H1 (cell line): ENCODE results near the gene OTUD1. TPM values are rescaled to one million over a fixed set of nuclear protein-coding genes. Genes with fewer than 3 reads are reported as not detected.
"Not testable (repeated sequence)": the region's sequence is repeated elsewhere in the genome, so short reads cannot be mapped to it uniquely, and the experiment has no call there.

ENCODE experiments used
- CTCF ChIA-PET: fragments of 300-600 bp; sonication (Branson Sonifier 250); formaldehyde crosslinking; loops from one replicate; lab custom pipeline; 2021; ENCODE audit not compliant: partially characterized antibody; lab: Charles Lee
- POLR2A ChIA-PET: fragments of 300-600 bp; sonication (Branson Sonifier 250); formaldehyde crosslinking; loops from one replicate; lab custom pipeline; 2021; ENCODE audit warnings: inconsistent platforms; ENCODE audit not compliant: partially characterized antibody; lab: Charles Lee
- DNase-seq, 2 experiments: peaks; one replicate each; pipeline versions ENCODE4 v3.0.0 to v3.0.0-alpha.2; 2010 to 2022; ENCODE audit warnings: low spot score in 2 of 2, low read depth in 1 of 2, mixed read lengths in 1 of 2
- FAIRE-seq: peaks from 2 replicates; lab custom pipeline; 2011; peaks lifted over from hg19 to GRCh38; lab: Jason Lieb, UNC
- H2AFZ ChIP-seq: 2 replicates; pipeline ENCODE4 v1.8.1; 2012; ENCODE audit warnings: low read length, inconsistent platforms
- H2AK5ac ChIP-seq: 2 replicates; pipeline ENCODE4 v1.6.1; 2013; ENCODE audit warnings: low read depth, low read length
- H2BK120ac ChIP-seq: replicated peaks from 2 replicates; pipeline ENCODE3; 2013; ENCODE audit warnings: low read depth, low read length, inconsistent platforms
- H2BK12ac ChIP-seq: 2 replicates; pipeline ENCODE4 v1.6.1; 2013; ENCODE audit warnings: low read depth, low read length
- H2BK15ac ChIP-seq: 2 replicates; pipeline ENCODE4 v1.6.1; 2013; ENCODE audit warnings: low read length
- H2BK20ac ChIP-seq: 2 replicates; pipeline ENCODE4 v1.6.1; 2013; ENCODE audit warnings: low read length
- H2BK5ac ChIP-seq: 2 replicates; pipeline ENCODE4 v1.6.1; 2013; ENCODE audit warnings: low read depth, low read length
- H3K14ac ChIP-seq: 2 replicates; pipeline ENCODE4 v1.6.1; 2013; ENCODE audit warnings: inconsistent platforms; ENCODE audit not compliant: insufficient read length
- H3K18ac ChIP-seq: 2 replicates; pipeline ENCODE4 v1.6.1; 2013; ENCODE audit warnings: low read length; ENCODE audit errors: extremely low read depth
- H3K23ac ChIP-seq: 2 replicates; pipeline ENCODE4 v1.6.1; 2013; ENCODE audit warnings: inconsistent platforms; ENCODE audit not compliant: insufficient read length
- H3K23me2 ChIP-seq: 2 replicates; pipeline ENCODE4 v1.6.1; 2013; ENCODE audit warnings: low read depth, low read length
- H3K27ac ChIP-seq: 2 replicates; pipeline ENCODE4 v1.6.1; 2011; ENCODE audit warnings: low read depth, low read length, inconsistent platforms
- H3K27me3 ChIP-seq, 4 experiments: replicated peaks in 1 of 4; 1 replicate in 1 of 4; 2 replicates in 3 of 4; pipeline versions ENCODE4 v1.6.1 to v1.8.1; 2011 to 2013; ENCODE audit warnings: low read length in 3 of 4, mild to moderate bottlenecking in 3 of 4, inconsistent platforms in 2 of 4, mixed read lengths in 2 of 4, moderate library complexity in 1 of 4; ENCODE audit not compliant: control insufficient read depth in 3 of 4, insufficient read depth in 3 of 4; ENCODE audit errors: extremely low read depth in 1 of 4
- H3K36me3 ChIP-seq, 4 experiments: 2 replicates each; pipeline versions ENCODE4 v1.6.1 to v1.8.1; 2011 to 2013; ENCODE audit warnings: mild to moderate bottlenecking in 4 of 4, low read length in 3 of 4, moderate library complexity in 2 of 4, control low read depth in 1 of 4, inconsistent platforms in 1 of 4; ENCODE audit not compliant: insufficient read depth in 4 of 4, control insufficient read depth in 2 of 4
- H3K4ac ChIP-seq: replicated peaks from 2 replicates; pipeline ENCODE3; 2013; ENCODE audit warnings: low read length, low read depth, mixed read lengths, inconsistent platforms; ENCODE audit not compliant: insufficient read length
- H3K4me1 ChIP-seq, 4 experiments: replicated peaks in 1 of 4; 1 replicate in 1 of 4; 2 replicates in 3 of 4; pipeline versions ENCODE4 v1.6.1 to v1.8.1; 2011 to 2013; ENCODE audit warnings: low read length in 3 of 4, inconsistent platforms in 2 of 4, mixed read lengths in 1 of 4; ENCODE audit not compliant: insufficient read depth in 4 of 4, control insufficient read depth in 3 of 4
- H3K4me2 ChIP-seq, 2 experiments: 2 replicates each; pipeline versions ENCODE4 v1.6.1 to v1.8.1; 2011 to 2013; ENCODE audit warnings: low read depth in 2 of 2, low read length in 2 of 2, control low read depth in 1 of 2, inconsistent platforms in 1 of 2, mild to moderate bottlenecking in 1 of 2; ENCODE audit not compliant: insufficient read depth in 1 of 2
- H3K4me3 ChIP-seq, 4 experiments: fragments of 200-600, 300-600 bp in 1 of 4; sonication (generic), shearing (Covaris generic), sonication (Bioruptor Twin) in 1 of 4; 2 replicates each; pipeline versions ENCODE4 v1.5.1 to v1.8.1; 2011 to 2016; ENCODE audit warnings: low read length in 4 of 4, low read depth in 3 of 4, control low read depth in 2 of 4, inconsistent platforms in 2 of 4, mild to moderate bottlenecking in 2 of 4, mixed read lengths in 1 of 4, moderate library complexity in 1 of 4; ENCODE audit not compliant: insufficient read depth in 2 of 4; ENCODE audit errors: extremely low read depth in 1 of 4
- H3K56ac ChIP-seq: replicated peaks from 2 replicates; pipeline ENCODE3; 2013; ENCODE audit warnings: low read depth, mild to moderate bottlenecking, mixed read lengths, low read length, inconsistent platforms; ENCODE audit not compliant: insufficient read length
- H3K79me1 ChIP-seq: 2 replicates; pipeline ENCODE4 v1.6.1; 2013; ENCODE audit warnings: low read depth, low read length, control low read depth
- H3K79me2 ChIP-seq, 2 experiments: 2 replicates each; pipeline versions ENCODE4 v1.6.1 to v1.8.1; 2012 to 2013; ENCODE audit warnings: low read length in 2 of 2, mild to moderate bottlenecking in 2 of 2, inconsistent platforms in 1 of 2; ENCODE audit not compliant: insufficient read depth in 2 of 2, control insufficient read depth in 1 of 2
- H3K9ac ChIP-seq, 4 experiments: replicated peaks in 1 of 4; 1 replicate in 1 of 4; 2 replicates in 3 of 4; pipeline versions ENCODE4 v1.6.1 to v1.8.1; 2011 to 2013; ENCODE audit warnings: low read depth in 3 of 4, low read length in 3 of 4, control low read depth in 2 of 4, mild to moderate bottlenecking in 2 of 4, moderate library complexity in 2 of 4, inconsistent platforms in 1 of 4; ENCODE audit errors: extremely low read depth in 1 of 4
- H3K9me3 ChIP-seq, 2 experiments: 2 replicates each; pipeline versions ENCODE4 v1.6.1 to v1.8.1; 2012 to 2013; ENCODE audit warnings: mild to moderate bottlenecking in 2 of 2, moderate library complexity in 2 of 2, control low read depth in 1 of 2, inconsistent platforms in 1 of 2, low read depth in 1 of 2, low read length in 1 of 2, mixed read lengths in 1 of 2; ENCODE audit not compliant: insufficient read depth in 2 of 2
- H4K20me1 ChIP-seq, 2 experiments: replicated peaks in 1 of 2; 2 replicates each; pipeline versions ENCODE3 to v1.8.1; 2011 to 2013; ENCODE audit warnings: inconsistent platforms in 2 of 2, low read length in 2 of 2, mild to moderate bottlenecking in 1 of 2; ENCODE audit not compliant: insufficient read depth in 2 of 2, control insufficient read depth in 1 of 2
- H4K5ac ChIP-seq: 2 replicates; pipeline ENCODE4 v1.6.1; 2013; ENCODE audit warnings: low read length, low read depth, mixed read lengths, inconsistent platforms; ENCODE audit not compliant: insufficient read length
- H4K8ac ChIP-seq: 2 replicates; pipeline ENCODE4 v1.8.0; 2013; ENCODE audit warnings: mild to moderate bottlenecking, moderate library complexity, low read length, inconsistent platforms; ENCODE audit not compliant: insufficient read depth; ENCODE audit errors: extremely low read depth
- H4K91ac ChIP-seq: replicated peaks from 2 replicates; pipeline ENCODE3; 2013; ENCODE audit warnings: low read length, mixed read lengths, inconsistent platforms; ENCODE audit not compliant: insufficient read length
- CBX5 ChIP-seq: fragments of 300-800, 300-1000 bp; sonication (generic); IDR thresholded peaks from 2 replicates; pipeline ENCODE4 v1.7.1; 2016; ENCODE audit warnings: antibody characterized with exemption, low read length, low read depth
- HDAC2 ChIP-seq, 2 experiments: fragments of 300-600 bp in 1 of 2; sonication (generic) in 1 of 2; IDR thresholded peaks; 2 replicates each; pipeline ENCODE4 v1.6.1; 2011 to 2012; ENCODE audit warnings: low read depth in 2 of 2, low read length in 2 of 2, mild to moderate bottlenecking in 2 of 2, moderate library complexity in 2 of 2, borderline replicate concordance in 1 of 2, inconsistent platforms in 1 of 2
- NRF1 ChIP-seq: IDR thresholded peaks from 2 replicates; pipeline ENCODE4 v1.6.1; 2011; ENCODE audit warnings: mild to moderate bottlenecking, low read depth, low read length, improper control_type of control experiment
- SUZ12 ChIP-seq: fragments of 200-600 bp; sonication (generic); IDR thresholded peaks from 2 replicates; pipeline ENCODE4 v1.6.1; 2012; ENCODE audit warnings: mild to moderate bottlenecking, inconsistent platforms, low read length, moderate library complexity, mixed read lengths
- WGBS, 2 experiments: shearing (Covaris generic) in 1 of 2; methylation state at CpG; one replicate each; pipeline versions ENCODE4 v1.1.6 to v1.1.7; 2013 to 2015; ENCODE audit warnings: low lambda C conversion rate in 2 of 2, mixed read lengths in 2 of 2, inconsistent platforms in 1 of 2, low coverage in 1 of 2, missing lambda C conversion rate in 1 of 2; ENCODE audit not compliant: insufficient replicate concordance in 2 of 2, insufficient coverage in 1 of 2, insufficient read length in 1 of 2; ENCODE audit errors: extremely low coverage in 1 of 2, missing lambda C conversion rate in 1 of 2; 5-methylcytosine and 5-hydroxymethylcytosine counted together
- polyA plus RNA-seq, 7 experiments: library from polyadenylated mRNA; depleted of rRNA in 3 of 7; stranded (reverse) in 5 of 7; unstranded in 2 of 7; fragments of >200 nt in 5 of 7; fragments of 200-250 nt in 2 of 7; gene quantifications; 1 replicate in 5 of 7; 2 replicates in 1 of 7; 4 replicates in 1 of 7; pipeline versions ENCODE4 v1.2.1 to v1.2.3, GENCODE V29; 2011 to 2013; ENCODE audit warnings: missing spikeins in 2 of 7, mixed read lengths in 2 of 7
- total RNA-seq: library from RNA; stranded (reverse); fragmentation: NEBNext Ultra II Directional; extraction: Animal tissue kit (Norgen Biotek cat#: 25700); gene quantifications from 2 replicates; pipeline ENCODE4 v1.2.1, GENCODE V29; 2021
- TF ChIP-seq, protein P1 (sequence below): IDR thresholded peaks from 2 replicates; pipeline ENCODE4 v1.6.1; 2012; ENCODE audit warnings: inconsistent platforms

OTUD1 gene
- total and polyA plus RNA-seq, 2 of the 8 experiments (the other 6 are each of a cell fraction or from before 2014, with no cell fraction given): 1.3 to 7.1 TPM

DNA sequence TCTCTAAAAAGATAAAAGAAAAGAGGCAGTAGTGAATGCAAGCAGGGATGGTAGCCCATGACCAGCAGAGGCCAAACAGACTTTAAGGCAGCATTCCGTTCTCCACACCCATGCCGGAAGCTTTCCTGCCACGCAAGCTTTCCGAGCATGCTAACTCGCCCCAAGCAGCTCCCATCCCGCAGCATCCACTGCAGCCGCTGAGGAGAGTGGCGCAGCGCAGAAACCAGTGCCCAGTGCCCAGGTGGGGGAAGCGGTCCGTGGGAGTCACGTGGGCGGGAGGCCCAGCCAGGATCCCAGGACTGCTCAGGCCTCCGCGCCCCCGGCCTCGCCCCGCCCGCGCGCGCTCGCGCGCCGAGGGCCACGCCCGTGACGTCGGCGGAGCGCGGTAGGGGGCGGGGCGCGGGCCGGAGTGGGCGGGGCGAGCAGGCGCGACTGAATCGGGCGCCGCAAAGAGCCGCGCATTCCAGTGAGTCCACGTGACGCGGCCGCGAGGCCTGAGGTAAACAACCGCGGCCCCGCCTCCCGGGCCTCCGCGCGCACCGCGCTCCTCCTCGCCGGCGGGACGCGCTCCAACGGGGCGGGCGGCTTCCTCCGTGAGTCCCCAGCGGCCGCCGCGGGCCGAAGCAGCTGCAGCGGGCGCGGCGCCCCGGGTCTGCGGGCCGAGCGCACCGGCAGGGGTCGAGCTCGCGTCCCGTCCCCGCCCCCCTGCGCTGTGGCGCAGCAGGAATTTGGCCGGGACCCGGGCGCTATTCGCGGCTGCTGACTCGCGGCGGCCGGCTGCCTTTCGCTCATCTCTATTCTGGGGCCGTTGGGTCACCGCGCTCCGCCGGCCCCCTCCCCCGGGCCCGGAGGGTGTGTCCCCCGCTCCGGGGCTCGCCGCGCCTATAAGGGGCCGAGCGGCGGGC is at the start of gene OTUD1 (continued):
- TF ChIP-seq, protein P1, sequence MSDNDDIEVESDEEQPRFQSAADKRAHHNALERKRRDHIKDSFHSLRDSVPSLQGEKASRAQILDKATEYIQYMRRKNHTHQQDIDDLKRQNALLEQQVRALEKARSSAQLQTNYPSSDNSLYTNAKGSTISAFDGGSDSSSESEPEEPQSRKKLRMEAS: peak; percentile 75
- peak; percentile 51; the same call in 1 of the 2 replicates for TF ChIP-seq SUZ12
- no peak for TF ChIP-seq NRF1
- TF ChIP-seq CBX5: no peak
- TF ChIP-seq HDAC2 (IDR thresholded peaks at IDR 0.05; ENCODE audit: borderline replicate concordance in 1 of 2, low read depth in 2 of 2, low read length in 2 of 2): peak; percentile 93 to 96; a peak in 3 of 4 replicates

DNA sequence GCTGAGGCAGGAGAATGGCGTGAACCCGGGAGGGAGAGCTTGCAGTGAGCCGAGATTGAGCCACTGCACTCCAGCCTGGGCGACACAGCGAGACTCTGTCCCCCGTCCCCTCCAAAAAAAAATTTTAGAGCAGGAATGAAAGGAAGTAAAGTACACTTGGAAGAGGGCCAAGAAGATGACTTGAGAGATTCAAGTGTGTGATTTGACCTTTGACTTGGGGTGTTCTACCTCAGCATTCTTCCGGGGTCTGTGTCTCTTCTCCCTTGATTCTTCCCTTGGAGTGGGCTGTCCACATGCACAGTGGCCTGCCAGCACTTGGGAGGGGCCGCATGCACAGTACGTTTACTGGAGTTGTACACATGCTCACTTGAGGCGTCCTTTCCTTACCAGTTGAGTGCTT is 48.5 kb upstream of the OTUD1 start:
- H3K79me2 ChIP-seq, H2BK12ac ChIP-seq, H4K5ac ChIP-seq, H3K4me2 ChIP-seq, H4K91ac ChIP-seq, H3K14ac ChIP-seq, FAIRE-seq, H3K36me3 ChIP-seq, H2BK20ac ChIP-seq, H2BK5ac ChIP-seq, H2AK5ac ChIP-seq, H3K79me1 ChIP-seq, H3K27ac ChIP-seq, H3K23ac ChIP-seq, H3K9ac ChIP-seq, H4K8ac ChIP-seq, H2BK15ac ChIP-seq, H3K4ac ChIP-seq, H3K9me3 ChIP-seq, H3K23me2 ChIP-seq, H3K4me3 ChIP-seq, H2BK120ac ChIP-seq, H3K56ac ChIP-seq, POLR2A ChIA-PET, H3K4me1 ChIP-seq, CTCF ChIA-PET, H2AFZ ChIP-seq, H3K18ac ChIP-seq, H3K27me3 ChIP-seq, DNase-seq, H4K20me1 ChIP-seq: not testable (repeated sequence)
- WGBS, 2 experiments: 96% methylated on average over 8 of the region's 10 CpGs; no CpG with 5 or more reads in 1 of the 2 experiments
